Pancreas (tissue), 10 donors: Measurements from ENCODE around the gene ATAD3B. TPM values are rescaled to one million over a fixed set of nuclear protein-coding genes. Genes with fewer than 3 reads are reported as not detected.
"Not testable (repeated sequence)": the region's sequence is repeated elsewhere in the genome, so short reads cannot be mapped to it uniquely, and the experiment has no call there.

ENCODE experiments used
- ATAC-seq, 4 donors: fragments of 200-7000 bp; cut with Tn5 transposase; one replicate each; pipeline versions ENCODE4 v1.8.0 to v1.9.1; 2020; ENCODE audit warnings: mild to moderate bottlenecking in 4 of 4, moderate library complexity in 4 of 4
- DNase-seq, 6 donors: peaks; one replicate each; pipeline ENCODE4 v3.0.0-alpha.2; 2020
- FAIRE-seq: peaks from 2 replicates; lab custom pipeline; 2012; peaks lifted over from hg19 to GRCh38; lab: Jason Lieb, UNC
- H3K27ac ChIP-seq, 4 donors: fragments of 200-600 bp; sonication (generic); 1 replicate in 3 of 4; 2 replicates in 1 of 4; pipeline versions ENCODE4 v1.5.0 to v1.8.0; 2020
- H3K27me3 ChIP-seq, 4 donors: fragments of 200-600 bp; one replicate each; pipeline ENCODE4 v1.8.0; 2021
- H3K36me3 ChIP-seq, 3 donors: fragments of 200-600 bp; sonication (generic) in 1 of 3; one replicate each; pipeline versions ENCODE4 v1.5.0 to v1.8.0; 2020 to 2021
- H3K4me1 ChIP-seq, 3 donors: fragments of 200-600 bp; one replicate each; pipeline ENCODE4 v1.8.0; 2021
- H3K4me3 ChIP-seq, 4 donors: fragments of 200-600 bp; sonication (generic) in 2 of 4; one replicate each; pipeline versions ENCODE4 v1.5.0 to v1.8.0; 2020 to 2021
- H3K9me3 ChIP-seq, 4 donors: fragments of 200-600 bp; one replicate each; pipeline ENCODE4 v1.8.0; 2021
- CTCF ChIP-seq, 4 donors: fragments of 200-600 bp; sonication (generic) in 3 of 4; IDR thresholded peaks; one replicate each; pipeline versions ENCODE4 v1.5.0 to v1.8.0; 2021; ENCODE audit warnings: antibody characterized with exemption in 4 of 4
- WGBS, 2 donors: extraction: QIAGEN DNeasy Blood & Tissue Kit; methylation state at CpG; one replicate each; pipeline ENCODE4 v1.1.7; 2013; 5-methylcytosine and 5-hydroxymethylcytosine counted together
- intact Hi-C, 3 donors: fragments of 100-400 bp; cut with DNase I; formaldehyde crosslinking; loops; one replicate each; pipeline versions ENCODE4 v1.11.1 to v1.14.2; 2022
- polyA plus RNA-seq, 2 donors: library from polyadenylated mRNA; stranded (reverse); fragments of 200-250 nt; gene quantifications; one replicate each; pipeline ENCODE4 v1.2.3, GENCODE V29; 2013
- total RNA-seq, 6 donors: library from RNA; stranded (reverse); fragmentation: NEBNext Ultra II Directional in 4 of 6; extraction: Animal tissue kit (Norgen Biotek cat#: 25700) in 4 of 6; gene quantifications; one replicate each; pipeline versions ENCODE4 v1.2.1 to v1.2.4, GENCODE V29; 2021 to 2023
- donor health status: healthy with polysubstance abuse.
- donor health status: DM: no; HTN: no; CAD: no; lungs with moderate emphysema.
- donor health status: DM: no; HTN: no; CAD: no.
- donor health status: control.
- donor health status: control.
- donor health status: Bipolar disorder and iron deficiency.
- donor health status: DM: yes; HTN: yes; CAD: no.
- donor health status: DM: no; HTN: no; CAD: no.
- donor health status: DM: no; HTN: no; CAD: no.
- donor health status: DM: yes; HTN: yes; CAD: no.

Gene ATAD3B
- total and polyA plus RNA-seq, 8 donors, result 4.4 to 78.9 (median 12.9) TPM

GRCh38 chr1:1505366-1505798, 33.8 kb downstream of the ATAD3B start:
- H3K4me1 ChIP-seq, H3K27me3 ChIP-seq, H3K9me3 ChIP-seq, H3K36me3 ChIP-seq, FAIRE-seq, intact Hi-C loops: not testable (repeated sequence)
- peak in 2 of 6 donors; percentile 46 to 58 for DNase-seq
- H3K4me3 ChIP-seq, result peak overlapping the region in 1 of 4 donors; percentile 30
- 14 to 15% methylated on average over 10 to 16 of the region's 22 CpGs for WGBS, 2 donors
- peak overlapping the region; percentile 58 to 76 (median 70) for H3K27ac ChIP-seq
- peak; percentile 68 to 88 (median 83) for ATAC-seq
- peak in 1 of 4 donors; percentile 1 for TF ChIP-seq CTCF (IDR thresholded peaks at IDR 0.05)

GRCh38 chr1:1505801-1506200, 34.2 kb downstream of the ATAD3B start:
- Histone ChIP-seq H3K4me3 (peak overlapping the region in 1 of 4 donors; percentile 30), H3K27ac (peak overlapping the region; percentile 58 to 76 (median 70))
- WGBS, 2 donors, result 61 to 66% methylated on average over 5 of the region's 5 CpGs
- H3K4me1 ChIP-seq, H3K9me3 ChIP-seq, ATAC-seq, H3K36me3 ChIP-seq, H3K27me3 ChIP-seq, DNase-seq, intact Hi-C loops, FAIRE-seq: not testable (repeated sequence)

GRCh38 chr1:1507305-1507704, 35.7 kb downstream of the ATAD3B start:
- TF ChIP-seq CTCF (IDR thresholded peaks at IDR 0.05), result no peak
- H3K4me3 ChIP-seq, result no peak overlapping the region
- H3K27me3 ChIP-seq, result no peaks in the 10 kb centered on the region
- no peak overlapping the region for H3K27ac ChIP-seq
- no peaks in the 10 kb centered on the region for H3K9me3 ChIP-seq
- 88 to 94% methylated on average over 4 of the region's 4 CpGs for WGBS, 2 donors
- peaks cover 5 to 10% (median 7%) of the 10 kb centered on the region in 3 donors for H3K4me1 ChIP-seq
- ATAC-seq (no peak), DNase-seq (no peak), FAIRE-seq (no peak)
- no peaks in the 10 kb centered on the region for H3K36me3 ChIP-seq
- intact Hi-C loops, result no loop called here

- H3K9me3 ChIP-seq, DNase-seq, intact Hi-C loops, ATAC-seq, FAIRE-seq, H3K27me3 ChIP-seq, H3K4me3 ChIP-seq, H3K36me3 ChIP-seq, H3K27ac ChIP-seq: not testable (repeated sequence)
- WGBS, 2 donors, result 71 to 75% methylated on average over 19 to 33 of the region's 34 CpGs
- H3K4me1 ChIP-seq, result peaks cover 5 to 10% (median 7%) of the 10 kb centered on the region in 3 donors
Observed at GRCh38 chr1:1508775-1509464, 37.4 kb downstream of the ATAD3B start.

GRCh38 chr1:1509465-1509850, 37.9 kb downstream of the ATAD3B start:
- FAIRE-seq, ATAC-seq, H3K27me3 ChIP-seq, H3K27ac ChIP-seq, H3K36me3 ChIP-seq, DNase-seq, intact Hi-C loops, H3K9me3 ChIP-seq, H3K4me3 ChIP-seq: not testable (repeated sequence)
- peaks cover 5 to 10% (median 7%) of the 10 kb centered on the region in 3 donors for H3K4me1 ChIP-seq
- 81 to 87% methylated on average over 15 to 18 of the region's 21 CpGs for WGBS, 2 donors

GRCh38 chr1:1510912-1511532, 39.5 kb downstream of the ATAD3B start:
- TF ChIP-seq CTCF (IDR thresholded peaks at IDR 0.05), result no peak
- FAIRE-seq (no peak), DNase-seq (peak in 1 of 6 donors; percentile 35)

More at GRCh38 chr1:1510912-1511532, 39.5 kb downstream of the ATAD3B start:
- H3K36me3 ChIP-seq, result no peaks in the 10 kb centered on the region
- WGBS, 2 donors, result 9 to 10% methylated on average over 17 of the region's 17 CpGs
- peak in 2 of 4 donors; percentile 15 to 24 for ATAC-seq
- peak overlapping the region; percentile 60 to 93 (median 79) for H3K4me3 ChIP-seq
- no peaks in the 10 kb centered on the region for H3K9me3 ChIP-seq
- peaks cover 3 to 6% (median 5%) of the 10 kb centered on the region in 3 donors for H3K4me1 ChIP-seq
- intact Hi-C loops, result no loop called here
- no peaks in the 10 kb centered on the region for H3K27me3 ChIP-seq
- peak overlapping the region; percentile 74 to 90 (median 86) for H3K27ac ChIP-seq
